ENCODE measurements around the gene IL21R.

The IL21R gene

DNA sequence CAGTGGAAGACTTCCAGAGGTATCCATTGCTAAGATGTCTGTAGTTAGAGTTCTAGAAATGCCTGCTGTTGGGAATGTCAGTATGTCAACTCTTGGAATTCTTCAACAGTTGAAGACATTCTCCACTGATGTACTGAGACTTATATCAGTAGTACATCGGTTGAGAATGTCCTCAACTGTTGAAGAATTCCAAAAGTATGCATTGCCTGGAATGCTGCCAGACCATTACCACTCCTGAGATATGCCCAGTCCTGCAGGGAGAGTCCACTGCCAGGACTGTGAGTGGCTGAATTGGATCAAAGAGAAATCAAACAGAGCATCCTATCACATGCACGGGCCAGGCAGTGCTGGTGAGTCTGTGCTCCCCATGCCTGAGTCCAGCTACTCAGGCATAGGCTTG is 42.0 kb downstream of the IL21R start:
- Histone ChIP-seq H3K36me3 (ENCODE audit: control insufficient read depth, insufficient read depth, low read length) (no peaks in the 10 kb centered on the region), H3K4me3 (ENCODE audit: low read depth, low read length) (no peak overlapping the region), H3K4me1 (ENCODE audit: control insufficient read depth, insufficient read depth, low read length) (no peaks in the 10 kb centered on the region), H3K9me3 (ENCODE audit: control insufficient read depth, insufficient read depth, low read length) (peaks cover 11% of the 10 kb centered on the region), H3K27me3 (ENCODE audit: control insufficient read depth, insufficient read depth, low read length) (no peaks in the 10 kb centered on the region), H3K9ac (ENCODE audit: low read depth, low read length) (no peak overlapping the region)

- H3K4me1 ChIP-seq (ENCODE audit: control insufficient read depth, insufficient read depth, low read length), result no peaks in the 10 kb centered on the region
- no peaks in the 10 kb centered on the region for H3K36me3 ChIP-seq (ENCODE audit: control insufficient read depth, insufficient read depth, low read length)
- H3K9ac ChIP-seq (ENCODE audit: low read depth, low read length), result no peak overlapping the region
- H3K4me3 ChIP-seq (ENCODE audit: low read depth, low read length), result no peak overlapping the region
- peaks cover 11% of the 10 kb centered on the region for H3K9me3 ChIP-seq (ENCODE audit: control insufficient read depth, insufficient read depth, low read length)
- no peaks in the 10 kb centered on the region for H3K27me3 ChIP-seq (ENCODE audit: control insufficient read depth, insufficient read depth, low read length)
Measured at GRCh38 chr16:27444470-27444869, 42.5 kb downstream of the IL21R start.

- H3K4me1 ChIP-seq (ENCODE audit: control insufficient read depth, insufficient read depth, low read length), result no peaks in the 10 kb centered on the region
- no peaks in the 10 kb centered on the region for H3K36me3 ChIP-seq (ENCODE audit: control insufficient read depth, insufficient read depth, low read length)
- peaks cover 11% of the 10 kb centered on the region for H3K9me3 ChIP-seq (ENCODE audit: control insufficient read depth, insufficient read depth, low read length)
- no peak overlapping the region for H3K9ac ChIP-seq (ENCODE audit: low read depth, low read length)
- no peaks in the 10 kb centered on the region for H3K27me3 ChIP-seq (ENCODE audit: control insufficient read depth, insufficient read depth, low read length)
- no peak overlapping the region for H3K4me3 ChIP-seq (ENCODE audit: low read depth, low read length)
Measured at GRCh38 chr16:27445502-27446175, 43.7 kb downstream of the IL21R start.

GRCh38 chr16:27446721-27447120 is 44.7 kb downstream of the IL21R start:
- no peaks in the 10 kb centered on the region for H3K36me3 ChIP-seq (ENCODE audit: control insufficient read depth, insufficient read depth, low read length)
- H3K9me3 ChIP-seq (ENCODE audit: control insufficient read depth, insufficient read depth, low read length), result peaks cover 11% of the 10 kb centered on the region
- H3K9ac ChIP-seq (ENCODE audit: low read depth, low read length), result no peak overlapping the region
- no peaks in the 10 kb centered on the region for H3K4me1 ChIP-seq (ENCODE audit: control insufficient read depth, insufficient read depth, low read length)
- no peak overlapping the region for H3K4me3 ChIP-seq (ENCODE audit: low read depth, low read length)
- H3K27me3 ChIP-seq (ENCODE audit: control insufficient read depth, insufficient read depth, low read length), result no peaks in the 10 kb centered on the region

DNA sequence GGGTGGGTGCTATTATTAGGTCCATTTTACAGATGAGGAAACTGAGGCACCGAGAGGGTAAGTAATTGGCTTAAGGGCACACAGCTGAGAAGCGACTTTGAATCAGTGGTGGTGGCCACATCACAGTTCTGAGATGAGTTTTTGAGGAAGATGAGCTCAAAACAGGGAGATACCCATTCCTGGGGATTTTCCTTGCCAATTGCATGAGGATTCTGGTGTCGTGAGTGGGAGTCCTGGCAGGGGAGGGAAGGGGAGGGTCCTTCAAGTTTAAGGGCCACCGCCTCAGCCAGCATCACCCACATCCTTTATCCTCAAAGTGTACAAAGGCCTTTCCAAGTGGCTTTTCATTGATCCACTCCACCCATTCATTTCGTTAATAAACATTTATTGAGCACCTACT is 45.3 kb downstream of the IL21R start:
- Histone ChIP-seq H3K9me3 (ENCODE audit: control insufficient read depth, insufficient read depth, low read length) (peaks cover 11% of the 10 kb centered on the region), H3K27me3 (ENCODE audit: control insufficient read depth, insufficient read depth, low read length) (no peaks in the 10 kb centered on the region), H3K4me1 (ENCODE audit: control insufficient read depth, insufficient read depth, low read length) (no peaks in the 10 kb centered on the region), H3K36me3 (ENCODE audit: control insufficient read depth, insufficient read depth, low read length) (no peaks in the 10 kb centered on the region), H3K9ac (ENCODE audit: low read depth, low read length) (no peak overlapping the region), H3K4me3 (ENCODE audit: low read depth, low read length) (no peak overlapping the region)

- Histone ChIP-seq H3K4me1 (ENCODE audit: control insufficient read depth, insufficient read depth, low read length) (no peaks in the 10 kb centered on the region), H3K27me3 (ENCODE audit: control insufficient read depth, insufficient read depth, low read length) (no peaks in the 10 kb centered on the region), H3K9me3 (ENCODE audit: control insufficient read depth, insufficient read depth, low read length) (peaks cover 11% of the 10 kb centered on the region), H3K4me3 (ENCODE audit: low read depth, low read length) (no peak overlapping the region), H3K9ac (ENCODE audit: low read depth, low read length) (no peak overlapping the region), H3K36me3 (ENCODE audit: control insufficient read depth, insufficient read depth, low read length) (no peaks in the 10 kb centered on the region)
Measured at GRCh38 chr16:27448532-27449433, 46.8 kb downstream of the IL21R start.

DNA sequence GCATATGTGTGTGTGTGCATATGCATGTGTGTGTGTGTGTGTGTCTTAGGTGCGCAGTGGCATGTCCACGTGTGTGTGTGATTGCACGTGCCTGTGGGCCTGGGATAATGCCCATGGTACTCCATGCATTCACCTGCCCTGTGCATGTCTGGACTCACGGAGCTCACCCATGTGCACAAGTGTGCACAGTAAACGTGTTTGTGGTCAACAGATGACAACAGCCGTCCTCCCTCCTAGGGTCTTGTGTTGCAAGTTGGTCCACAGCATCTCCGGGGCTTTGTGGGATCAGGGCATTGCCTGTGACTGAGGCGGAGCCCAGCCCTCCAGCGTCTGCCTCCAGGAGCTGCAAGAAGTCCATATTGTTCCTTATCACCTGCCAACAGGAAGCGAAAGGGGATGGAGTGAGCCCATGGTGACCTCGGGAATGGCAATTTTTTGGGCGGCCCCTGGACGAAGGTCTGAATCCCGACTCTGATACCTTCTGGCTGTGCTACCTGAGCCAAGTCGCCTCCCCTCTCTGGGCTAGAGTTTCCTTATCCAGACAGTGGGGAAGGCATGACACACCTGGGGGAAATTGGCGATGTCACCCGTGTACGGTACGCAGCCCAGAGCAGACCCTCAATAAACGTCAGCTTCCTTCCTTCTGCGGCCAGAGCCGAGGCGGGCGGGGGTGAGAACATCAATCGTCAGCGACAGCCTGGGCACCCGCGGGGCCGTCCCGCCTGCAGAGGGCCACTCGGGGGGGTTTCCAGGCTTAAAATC is 47.6 kb downstream of the IL21R start:
- Histone ChIP-seq H3K36me3 (ENCODE audit: control insufficient read depth, insufficient read depth, low read length) (no peaks in the 10 kb centered on the region), H3K9me3 (ENCODE audit: control insufficient read depth, insufficient read depth, low read length) (peaks cover 4% of the 10 kb centered on the region), H3K4me1 (ENCODE audit: control insufficient read depth, insufficient read depth, low read length) (no peaks in the 10 kb centered on the region), H3K4me3 (ENCODE audit: low read depth, low read length) (no peak overlapping the region), H3K9ac (ENCODE audit: low read depth, low read length) (no peak overlapping the region), H3K27me3 (ENCODE audit: control insufficient read depth, insufficient read depth, low read length) (no peaks in the 10 kb centered on the region)

DNA sequence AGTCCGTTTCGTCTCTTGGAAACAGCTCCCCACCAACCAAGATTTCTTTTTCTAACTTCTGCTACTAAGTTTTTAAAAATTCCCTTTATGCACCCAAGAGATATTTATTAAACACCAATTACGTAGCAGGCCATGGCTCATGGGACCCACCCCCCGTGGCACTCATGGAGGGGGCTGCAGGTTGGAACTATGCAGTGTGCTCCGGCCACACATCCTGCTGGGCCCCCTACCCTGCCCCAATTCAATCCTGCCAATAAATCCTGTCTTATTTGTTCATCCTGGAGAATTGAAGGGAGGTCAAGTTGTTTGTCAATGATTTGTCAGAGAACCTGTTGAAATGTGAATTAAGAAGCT is 48.2 kb downstream of the IL21R start:
- H3K36me3 ChIP-seq (ENCODE audit: control insufficient read depth, insufficient read depth, low read length), result no peaks in the 10 kb centered on the region
- no peak overlapping the region for H3K9ac ChIP-seq (ENCODE audit: low read depth, low read length)
- no peaks in the 10 kb centered on the region for H3K27me3 ChIP-seq (ENCODE audit: control insufficient read depth, insufficient read depth, low read length)
- no peak overlapping the region for H3K4me3 ChIP-seq (ENCODE audit: low read depth, low read length)
- H3K9me3 ChIP-seq (ENCODE audit: control insufficient read depth, insufficient read depth, low read length), result no peaks in the 10 kb centered on the region
- H3K4me1 ChIP-seq (ENCODE audit: control insufficient read depth, insufficient read depth, low read length), result no peaks in the 10 kb centered on the region

- Histone ChIP-seq H3K9me3 (ENCODE audit: control insufficient read depth, insufficient read depth, low read length) (no peaks in the 10 kb centered on the region), H3K27me3 (ENCODE audit: control insufficient read depth, insufficient read depth, low read length) (no peaks in the 10 kb centered on the region), H3K4me1 (ENCODE audit: control insufficient read depth, insufficient read depth, low read length) (no peaks in the 10 kb centered on the region), H3K36me3 (ENCODE audit: control insufficient read depth, insufficient read depth, low read length) (no peaks in the 10 kb centered on the region), H3K4me3 (ENCODE audit: low read depth, low read length) (no peak overlapping the region), H3K9ac (ENCODE audit: low read depth, low read length) (no peak overlapping the region)
Measured at GRCh38 chr16:27452569-27453493, 50.9 kb downstream of the IL21R start.

DNA sequence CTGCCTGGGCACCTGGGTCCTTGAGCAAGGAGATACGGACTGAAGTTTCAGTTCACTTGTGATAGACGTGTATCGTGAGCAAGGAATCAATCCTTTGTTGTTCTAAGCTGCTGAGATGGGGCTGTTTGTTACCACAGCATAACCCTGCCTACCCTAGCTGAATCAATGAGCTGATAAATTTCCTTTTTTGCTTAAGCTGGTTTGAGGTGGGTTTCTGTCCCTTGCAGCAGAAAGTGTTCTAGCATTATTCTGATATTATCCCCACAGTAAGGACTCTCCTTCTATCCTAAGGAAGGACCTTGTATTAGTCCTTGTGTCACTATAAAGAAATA is 51.5 kb downstream of the IL21R start:
- no peaks in the 10 kb centered on the region for H3K4me1 ChIP-seq (ENCODE audit: control insufficient read depth, insufficient read depth, low read length)
- H3K9me3 ChIP-seq (ENCODE audit: control insufficient read depth, insufficient read depth, low read length), result no peaks in the 10 kb centered on the region
- H3K27me3 ChIP-seq (ENCODE audit: control insufficient read depth, insufficient read depth, low read length), result no peaks in the 10 kb centered on the region
- H3K9ac ChIP-seq (ENCODE audit: low read depth, low read length), result no peak overlapping the region
- H3K36me3 ChIP-seq (ENCODE audit: control insufficient read depth, insufficient read depth, low read length), result no peaks in the 10 kb centered on the region
- no peak overlapping the region for H3K4me3 ChIP-seq (ENCODE audit: low read depth, low read length)

DNA sequence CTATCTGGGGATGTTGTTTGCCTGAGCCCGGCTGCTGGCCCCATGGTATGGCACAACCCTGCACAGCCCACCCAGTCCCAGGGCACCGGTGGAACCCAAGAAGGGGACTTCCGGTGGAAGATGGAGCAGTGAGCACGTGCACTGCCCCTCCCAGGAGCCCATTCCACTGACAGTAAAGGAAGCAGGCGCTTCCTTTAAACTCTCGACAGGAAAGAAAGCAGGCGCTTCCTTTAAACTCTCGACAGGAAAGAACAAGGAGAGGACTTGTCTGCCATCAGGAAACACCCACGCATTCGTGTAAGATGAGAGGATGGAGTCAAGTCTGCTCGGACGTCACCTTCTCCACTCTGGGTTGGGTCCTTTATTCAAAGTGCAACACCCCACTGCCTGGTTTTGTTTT is 53.7 kb downstream of the IL21R start:
- H3K27me3 ChIP-seq (ENCODE audit: control insufficient read depth, insufficient read depth, low read length), result no peaks in the 10 kb centered on the region

More for the DNA sequence above, 53.7 kb downstream of the IL21R start:
- Histone ChIP-seq H3K9ac (ENCODE audit: low read depth, low read length) (no peak overlapping the region), H3K9me3 (ENCODE audit: control insufficient read depth, insufficient read depth, low read length) (no peaks in the 10 kb centered on the region), H3K4me3 (ENCODE audit: low read depth, low read length) (no peak overlapping the region), H3K36me3 (ENCODE audit: control insufficient read depth, insufficient read depth, low read length) (peaks cover 3% of the 10 kb centered on the region), H3K4me1 (ENCODE audit: control insufficient read depth, insufficient read depth, low read length) (no peaks in the 10 kb centered on the region)
